HG03066 (cell line): Measurements from ENCODE around the gene FKBP15.

Source experiments
- ATAC-seq: cut with Tn5 transposase; IDR thresholded peaks from one replicate; pipeline ENCODE4 v1.9.1; 2021; ENCODE audit warnings: low read depth; ENCODE audit not compliant: unreplicated experiment

The FKBP15 gene

GRCh38 chr9:113183956-113184488 is 37.1 kb downstream of the FKBP15 start:
- ATAC-seq: no peak

- ATAC-seq: no peak
Observed at GRCh38 chr9:113181165-113181564, 39.9 kb downstream of the FKBP15 start.

GRCh38 chr9:113179839-113180238 is 41.2 kb downstream of the FKBP15 start:
- no peak for ATAC-seq

GRCh38 chr9:113178087-113178486 is 43.0 kb downstream of the FKBP15 start:
- no peak for ATAC-seq

- ATAC-seq: no peak
Observed at GRCh38 chr9:113177251-113177650, 43.8 kb downstream of the FKBP15 start.

- no peak for ATAC-seq
Observed at GRCh38 chr9:113176803-113177202, 44.3 kb downstream of the FKBP15 start.

- no peak for ATAC-seq
Observed at GRCh38 chr9:113173341-113173740, 47.7 kb downstream of the FKBP15 start.

GRCh38 chr9:113168809-113169208 is 52.3 kb downstream of the FKBP15 start:
- no peak for ATAC-seq

- ATAC-seq: no peak
Observed at GRCh38 chr9:113166039-113166438, 55.0 kb downstream of the FKBP15 start.

- no peak for ATAC-seq
Observed at GRCh38 chr9:113164536-113165300, 56.4 kb downstream of the FKBP15 start.

- no peak for ATAC-seq
Observed at GRCh38 chr9:113163001-113163400, 58.1 kb downstream of the FKBP15 start.

GRCh38 chr9:113160571-113160970 is 60.5 kb downstream of the FKBP15 start:
- ATAC-seq: no peak

GRCh38 chr9:113158446-113158845 is 62.6 kb downstream of the FKBP15 start:
- ATAC-seq: no peak

GRCh38 chr9:113156880-113157279 is 64.2 kb downstream of the FKBP15 start:
- no peak for ATAC-seq

GRCh38 chr9:113155911-113156588 is 65.0 kb downstream of the FKBP15 start:
- ATAC-seq: no peak

GRCh38 chr9:113154946-113155345 is 66.1 kb downstream of the FKBP15 start:
- ATAC-seq: no peak

GRCh38 chr9:113154471-113154870 is 66.6 kb downstream of the FKBP15 start:
- no peak for ATAC-seq

- no peak for ATAC-seq
Observed at GRCh38 chr9:113153599-113153998, 67.5 kb downstream of the FKBP15 start.

- ATAC-seq: no peak
Observed at GRCh38 chr9:113152699-113153098, 68.4 kb downstream of the FKBP15 start.

- ATAC-seq: no peak
Observed at GRCh38 chr9:113151696-113152630, 69.1 kb downstream of the FKBP15 start.
